H1 (cell line): Measurements from ENCODE around the gene MAPKAPK2. TPM values are rescaled to one million over a fixed set of nuclear protein-coding genes. Genes with fewer than 3 reads are reported as not detected.

Experiments
- CTCF ChIA-PET: fragments of 300-600 bp; sonication (Branson Sonifier 250); formaldehyde crosslinking; loops from one replicate; lab custom pipeline; 2021; ENCODE audit not compliant: partially characterized antibody; lab: Charles Lee
- POLR2A ChIA-PET: fragments of 300-600 bp; sonication (Branson Sonifier 250); formaldehyde crosslinking; loops from one replicate; lab custom pipeline; 2021; ENCODE audit warnings: inconsistent platforms; ENCODE audit not compliant: partially characterized antibody; lab: Charles Lee
- DNase-seq, 2 experiments: peaks; one replicate each; pipeline versions ENCODE4 v3.0.0 to v3.0.0-alpha.2; 2010 to 2022; ENCODE audit warnings: low spot score in 2 of 2, low read depth in 1 of 2, mixed read lengths in 1 of 2
- FAIRE-seq: peaks from 2 replicates; lab custom pipeline; 2011; peaks lifted over from hg19 to GRCh38; lab: Jason Lieb, UNC
- H2AFZ ChIP-seq: 2 replicates; pipeline ENCODE4 v1.8.1; 2012; ENCODE audit warnings: low read length, inconsistent platforms
- H2AK5ac ChIP-seq: 2 replicates; pipeline ENCODE4 v1.6.1; 2013; ENCODE audit warnings: low read depth, low read length
- H2BK120ac ChIP-seq: replicated peaks from 2 replicates; pipeline ENCODE3; 2013; ENCODE audit warnings: low read depth, low read length, inconsistent platforms
- H2BK12ac ChIP-seq: 2 replicates; pipeline ENCODE4 v1.6.1; 2013; ENCODE audit warnings: low read depth, low read length
- H2BK15ac ChIP-seq: 2 replicates; pipeline ENCODE4 v1.6.1; 2013; ENCODE audit warnings: low read length
- H2BK20ac ChIP-seq: 2 replicates; pipeline ENCODE4 v1.6.1; 2013; ENCODE audit warnings: low read length
- H2BK5ac ChIP-seq: 2 replicates; pipeline ENCODE4 v1.6.1; 2013; ENCODE audit warnings: low read depth, low read length
- H3K14ac ChIP-seq: 2 replicates; pipeline ENCODE4 v1.6.1; 2013; ENCODE audit warnings: inconsistent platforms; ENCODE audit not compliant: insufficient read length
- H3K18ac ChIP-seq: 2 replicates; pipeline ENCODE4 v1.6.1; 2013; ENCODE audit warnings: low read length; ENCODE audit errors: extremely low read depth
- H3K23ac ChIP-seq: 2 replicates; pipeline ENCODE4 v1.6.1; 2013; ENCODE audit warnings: inconsistent platforms; ENCODE audit not compliant: insufficient read length
- H3K23me2 ChIP-seq: 2 replicates; pipeline ENCODE4 v1.6.1; 2013; ENCODE audit warnings: low read depth, low read length
- H3K27ac ChIP-seq: 2 replicates; pipeline ENCODE4 v1.6.1; 2011; ENCODE audit warnings: low read depth, low read length, inconsistent platforms
- H3K27me3 ChIP-seq, 4 experiments: replicated peaks in 1 of 4; 1 replicate in 1 of 4; 2 replicates in 3 of 4; pipeline versions ENCODE4 v1.6.1 to v1.8.1; 2011 to 2013; ENCODE audit warnings: low read length in 3 of 4, mild to moderate bottlenecking in 3 of 4, inconsistent platforms in 2 of 4, mixed read lengths in 2 of 4, moderate library complexity in 1 of 4; ENCODE audit not compliant: control insufficient read depth in 3 of 4, insufficient read depth in 3 of 4; ENCODE audit errors: extremely low read depth in 1 of 4
- H3K36me3 ChIP-seq, 4 experiments: 2 replicates each; pipeline versions ENCODE4 v1.6.1 to v1.8.1; 2011 to 2013; ENCODE audit warnings: mild to moderate bottlenecking in 4 of 4, low read length in 3 of 4, moderate library complexity in 2 of 4, control low read depth in 1 of 4, inconsistent platforms in 1 of 4; ENCODE audit not compliant: insufficient read depth in 4 of 4, control insufficient read depth in 2 of 4
- H3K4ac ChIP-seq: replicated peaks from 2 replicates; pipeline ENCODE3; 2013; ENCODE audit warnings: low read length, low read depth, mixed read lengths, inconsistent platforms; ENCODE audit not compliant: insufficient read length
- H3K4me1 ChIP-seq, 4 experiments: replicated peaks in 1 of 4; 1 replicate in 1 of 4; 2 replicates in 3 of 4; pipeline versions ENCODE4 v1.6.1 to v1.8.1; 2011 to 2013; ENCODE audit warnings: low read length in 3 of 4, inconsistent platforms in 2 of 4, mixed read lengths in 1 of 4; ENCODE audit not compliant: insufficient read depth in 4 of 4, control insufficient read depth in 3 of 4
- H3K4me2 ChIP-seq, 2 experiments: 2 replicates each; pipeline versions ENCODE4 v1.6.1 to v1.8.1; 2011 to 2013; ENCODE audit warnings: low read depth in 2 of 2, low read length in 2 of 2, control low read depth in 1 of 2, inconsistent platforms in 1 of 2, mild to moderate bottlenecking in 1 of 2; ENCODE audit not compliant: insufficient read depth in 1 of 2
- H3K4me3 ChIP-seq, 4 experiments: fragments of 200-600, 300-600 bp in 1 of 4; sonication (generic), shearing (Covaris generic), sonication (Bioruptor Twin) in 1 of 4; 2 replicates each; pipeline versions ENCODE4 v1.5.1 to v1.8.1; 2011 to 2016; ENCODE audit warnings: low read length in 4 of 4, low read depth in 3 of 4, control low read depth in 2 of 4, inconsistent platforms in 2 of 4, mild to moderate bottlenecking in 2 of 4, mixed read lengths in 1 of 4, moderate library complexity in 1 of 4; ENCODE audit not compliant: insufficient read depth in 2 of 4; ENCODE audit errors: extremely low read depth in 1 of 4
- H3K56ac ChIP-seq: replicated peaks from 2 replicates; pipeline ENCODE3; 2013; ENCODE audit warnings: low read depth, mild to moderate bottlenecking, mixed read lengths, low read length, inconsistent platforms; ENCODE audit not compliant: insufficient read length
- H3K79me1 ChIP-seq: 2 replicates; pipeline ENCODE4 v1.6.1; 2013; ENCODE audit warnings: low read depth, low read length, control low read depth
- H3K79me2 ChIP-seq, 2 experiments: 2 replicates each; pipeline versions ENCODE4 v1.6.1 to v1.8.1; 2012 to 2013; ENCODE audit warnings: low read length in 2 of 2, mild to moderate bottlenecking in 2 of 2, inconsistent platforms in 1 of 2; ENCODE audit not compliant: insufficient read depth in 2 of 2, control insufficient read depth in 1 of 2
- H3K9ac ChIP-seq, 4 experiments: replicated peaks in 1 of 4; 1 replicate in 1 of 4; 2 replicates in 3 of 4; pipeline versions ENCODE4 v1.6.1 to v1.8.1; 2011 to 2013; ENCODE audit warnings: low read depth in 3 of 4, low read length in 3 of 4, control low read depth in 2 of 4, mild to moderate bottlenecking in 2 of 4, moderate library complexity in 2 of 4, inconsistent platforms in 1 of 4; ENCODE audit errors: extremely low read depth in 1 of 4
- H3K9me3 ChIP-seq, 2 experiments: 2 replicates each; pipeline versions ENCODE4 v1.6.1 to v1.8.1; 2012 to 2013; ENCODE audit warnings: mild to moderate bottlenecking in 2 of 2, moderate library complexity in 2 of 2, control low read depth in 1 of 2, inconsistent platforms in 1 of 2, low read depth in 1 of 2, low read length in 1 of 2, mixed read lengths in 1 of 2; ENCODE audit not compliant: insufficient read depth in 2 of 2
- H4K20me1 ChIP-seq, 2 experiments: replicated peaks in 1 of 2; 2 replicates each; pipeline versions ENCODE3 to v1.8.1; 2011 to 2013; ENCODE audit warnings: inconsistent platforms in 2 of 2, low read length in 2 of 2, mild to moderate bottlenecking in 1 of 2; ENCODE audit not compliant: insufficient read depth in 2 of 2, control insufficient read depth in 1 of 2
- H4K5ac ChIP-seq: 2 replicates; pipeline ENCODE4 v1.6.1; 2013; ENCODE audit warnings: low read length, low read depth, mixed read lengths, inconsistent platforms; ENCODE audit not compliant: insufficient read length
- H4K8ac ChIP-seq: 2 replicates; pipeline ENCODE4 v1.8.0; 2013; ENCODE audit warnings: mild to moderate bottlenecking, moderate library complexity, low read length, inconsistent platforms; ENCODE audit not compliant: insufficient read depth; ENCODE audit errors: extremely low read depth
- H4K91ac ChIP-seq: replicated peaks from 2 replicates; pipeline ENCODE3; 2013; ENCODE audit warnings: low read length, mixed read lengths, inconsistent platforms; ENCODE audit not compliant: insufficient read length
- CBX8 ChIP-seq: fragments of 300-800, 300-1000 bp; sonication (generic); IDR thresholded peaks from 2 replicates; pipeline ENCODE4 v1.7.1; 2016; ENCODE audit warnings: low read depth, low read length, borderline replicate concordance
- CHD1 ChIP-seq: IDR thresholded peaks from 2 replicates; pipeline ENCODE4 v1.6.1; 2012; ENCODE audit warnings: low read depth, low read length, improper control_type of control experiment
- CREB1 ChIP-seq: IDR thresholded peaks from 2 replicates; pipeline ENCODE4 v1.6.1; 2012; ENCODE audit warnings: inconsistent platforms
- HDAC2 ChIP-seq, 2 experiments: fragments of 300-600 bp in 1 of 2; sonication (generic) in 1 of 2; IDR thresholded peaks; 2 replicates each; pipeline ENCODE4 v1.6.1; 2011 to 2012; ENCODE audit warnings: low read depth in 2 of 2, low read length in 2 of 2, mild to moderate bottlenecking in 2 of 2, moderate library complexity in 2 of 2, borderline replicate concordance in 1 of 2, inconsistent platforms in 1 of 2
- MAX ChIP-seq: IDR thresholded peaks from 2 replicates; pipeline ENCODE4 v1.6.1; 2012; ENCODE audit warnings: inconsistent platforms
- NRF1 ChIP-seq: IDR thresholded peaks from 2 replicates; pipeline ENCODE4 v1.6.1; 2011; ENCODE audit warnings: mild to moderate bottlenecking, low read depth, low read length, improper control_type of control experiment
- SIN3A ChIP-seq, 2 experiments: IDR thresholded peaks in 1 of 2; conservative IDR thresholded peaks in 1 of 2; 2 replicates each; pipeline ENCODE4 v1.6.1; 2011 to 2012; ENCODE audit warnings: low read length in 2 of 2, improper control_type of control experiment in 1 of 2, low read depth in 1 of 2, mild to moderate bottlenecking in 1 of 2
- SP1 ChIP-seq: IDR thresholded peaks from 2 replicates; pipeline ENCODE4 v1.6.1; 2011; ENCODE audit warnings: low read depth, low read length
- TEAD4 ChIP-seq: IDR thresholded peaks from 2 replicates; pipeline ENCODE4 v1.6.1; 2012; ENCODE audit warnings: low read depth, low read length, inconsistent platforms, mixed read lengths
- WGBS, 2 experiments: shearing (Covaris generic) in 1 of 2; methylation state at CpG; one replicate each; pipeline versions ENCODE4 v1.1.6 to v1.1.7; 2013 to 2015; ENCODE audit warnings: low lambda C conversion rate in 2 of 2, mixed read lengths in 2 of 2, inconsistent platforms in 1 of 2, low coverage in 1 of 2, missing lambda C conversion rate in 1 of 2; ENCODE audit not compliant: insufficient replicate concordance in 2 of 2, insufficient coverage in 1 of 2, insufficient read length in 1 of 2; ENCODE audit errors: extremely low coverage in 1 of 2, missing lambda C conversion rate in 1 of 2; 5-methylcytosine and 5-hydroxymethylcytosine counted together
- polyA plus RNA-seq, 7 experiments: library from polyadenylated mRNA; depleted of rRNA in 3 of 7; stranded (reverse) in 5 of 7; unstranded in 2 of 7; fragments of >200 nt in 5 of 7; fragments of 200-250 nt in 2 of 7; gene quantifications; 1 replicate in 5 of 7; 2 replicates in 1 of 7; 4 replicates in 1 of 7; pipeline versions ENCODE4 v1.2.1 to v1.2.3, GENCODE V29; 2011 to 2013; ENCODE audit warnings: missing spikeins in 2 of 7, mixed read lengths in 2 of 7
- total RNA-seq: library from RNA; stranded (reverse); fragmentation: NEBNext Ultra II Directional; extraction: Animal tissue kit (Norgen Biotek cat#: 25700); gene quantifications from 2 replicates; pipeline ENCODE4 v1.2.1, GENCODE V29; 2021
- TF ChIP-seq, protein P1 (sequence below): IDR thresholded peaks from 2 replicates; pipeline ENCODE4 v1.6.1; 2012; ENCODE audit warnings: low read length, inconsistent platforms
- TF ChIP-seq, protein P2 (sequence below): IDR thresholded peaks from 2 replicates; pipeline ENCODE4 v1.6.1; 2012; ENCODE audit warnings: inconsistent platforms

The MAPKAPK2 gene
- total and polyA plus RNA-seq, 2 of the 8 experiments (the other 6 are each of a cell fraction or from before 2014, with no cell fraction given) = 27.5 to 44.9 TPM

DNA sequence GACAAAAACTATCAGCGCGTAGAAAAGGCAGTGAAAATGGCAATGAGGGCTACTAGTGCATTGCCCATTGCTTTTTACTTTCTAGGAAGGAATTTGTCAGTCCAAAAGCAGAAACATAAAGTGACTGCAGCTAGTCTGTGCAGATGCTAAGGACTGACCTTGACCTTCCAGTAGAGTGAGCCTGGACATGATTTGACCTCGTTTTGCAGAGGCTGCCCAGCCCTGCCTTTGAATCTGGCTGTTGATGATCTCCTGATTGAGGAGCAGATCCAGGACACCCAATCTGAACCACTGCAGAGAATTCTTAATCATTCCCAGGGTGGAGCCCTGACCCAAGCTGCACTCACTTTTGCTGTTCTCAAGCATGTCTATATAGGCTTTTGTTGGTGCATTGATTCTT, 27.8 kb upstream of the MAPKAPK2 start:
- Histone ChIP-seq H4K8ac (no peak overlapping the region), H2BK120ac (no peak overlapping the region), H3K9me3 (no peaks in the 10 kb centered on the region), H3K79me2 (no peaks in the 10 kb centered on the region), H3K4ac (no peak overlapping the region), H3K18ac (no peak overlapping the region), H4K20me1 (no peaks in the 10 kb centered on the region), H2AK5ac (no peak overlapping the region), H3K23ac (no peak overlapping the region), H3K4me1 (peaks cover 0 to 12% (median 5%) of the 10 kb centered on the region in 4 experiments; a peak in 6 of 7 replicates), H2AFZ (no peak overlapping the region), H2BK20ac (no peak overlapping the region), H2BK15ac (no peak overlapping the region), H3K56ac (no peak overlapping the region), H4K91ac (no peak overlapping the region), H3K14ac (no peak overlapping the region), H4K5ac (no peak overlapping the region), H3K79me1 (no peaks in the 10 kb centered on the region), H3K4me2 (no peak overlapping the region), H3K27ac (no peak overlapping the region), H2BK5ac (no peak overlapping the region), H3K36me3 (no peaks in the 10 kb centered on the region), H2BK12ac (no peak overlapping the region), H3K9ac (no peak overlapping the region), H3K27me3 (peaks cover 0 to 14% (median 9%) of the 10 kb centered on the region in 4 experiments; a peak in 6 of 7 replicates), H3K4me3 (no peak overlapping the region), H3K23me2 (0 out of 2 replicates have a peak, but pooled peaks cover 5% of the 10 kb centered on the region)
- DNase-seq = no peak
- CTCF ChIA-PET = interaction anchor here (1.1 to 23.8 kb wide), 12 partner anchors 9 to 275 kb away, joined by 3 to 666 read pairs (median 6); partner anchors contain the start of genes DYRK3 and MAPKAPK2
- FAIRE-seq = no peak
- POLR2A ChIA-PET = interaction anchor here (1.9 kb wide), 1 partner anchor 22 kb away, joined by 4 read pairs; the partner anchor contains the start of gene DYRK3
- 84% methylated on average over 3 of the region's 3 CpGs; no CpG with 5 or more reads in 1 of the 2 experiments for WGBS, 2 experiments
- no peak for TF ChIP-seq CHD1
- no peak for TF ChIP-seq HDAC2 (IDR thresholded peaks at IDR 0.05; ENCODE audit: borderline replicate concordance in 1 of 2, low read depth in 2 of 2, low read length in 2 of 2)
- TF ChIP-seq, protein P1, sequence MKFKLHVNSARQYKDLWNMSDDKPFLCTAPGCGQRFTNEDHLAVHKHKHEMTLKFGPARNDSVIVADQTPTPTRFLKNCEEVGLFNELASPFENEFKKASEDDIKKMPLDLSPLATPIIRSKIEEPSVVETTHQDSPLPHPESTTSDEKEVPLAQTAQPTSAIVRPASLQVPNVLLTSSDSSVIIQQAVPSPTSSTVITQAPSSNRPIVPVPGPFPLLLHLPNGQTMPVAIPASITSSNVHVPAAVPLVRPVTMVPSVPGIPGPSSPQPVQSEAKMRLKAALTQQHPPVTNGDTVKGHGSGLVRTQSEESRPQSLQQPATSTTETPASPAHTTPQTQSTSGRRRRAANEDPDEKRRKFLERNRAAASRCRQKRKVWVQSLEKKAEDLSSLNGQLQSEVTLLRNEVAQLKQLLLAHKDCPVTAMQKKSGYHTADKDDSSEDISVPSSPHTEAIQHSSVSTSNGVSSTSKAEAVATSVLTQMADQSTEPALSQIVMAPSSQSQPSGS = no peak
- no peak for TF ChIP-seq SP1
- TF ChIP-seq MAX = no peak
- TF ChIP-seq NRF1 = no peak
- TF ChIP-seq CREB1 = no peak
- TF ChIP-seq, protein P2, sequence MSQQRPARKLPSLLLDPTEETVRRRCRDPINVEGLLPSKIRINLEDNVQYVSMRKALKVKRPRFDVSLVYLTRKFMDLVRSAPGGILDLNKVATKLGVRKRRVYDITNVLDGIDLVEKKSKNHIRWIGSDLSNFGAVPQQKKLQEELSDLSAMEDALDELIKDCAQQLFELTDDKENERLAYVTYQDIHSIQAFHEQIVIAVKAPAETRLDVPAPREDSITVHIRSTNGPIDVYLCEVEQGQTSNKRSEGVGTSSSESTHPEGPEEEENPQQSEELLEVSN = no peak
- TF ChIP-seq CBX8 = no peak
- TF ChIP-seq SIN3A (conservative IDR thresholded peaks at IDR 0.05 in 1 of 2, IDR thresholded peaks at IDR 0.05 in 1 of 2; ENCODE audit: low read depth in 1 of 2, low read length in 2 of 2) = no peak
- no peak for TF ChIP-seq TEAD4
